Ammon's horn (tissue), 1 donor: Measurements from ENCODE around the gene BRCA2.
"Not testable (repeated sequence)": the region's sequence is repeated elsewhere in the genome, so short reads cannot be mapped to it uniquely, and the experiment has no call there.

Source experiments
- DNase-seq: peaks from one replicate; pipeline ENCODE4 v3.0.0-alpha.2; 2016; ENCODE audit warnings: low spot score

Gene BRCA2

GRCh38 chr13:32309312-32310133 is 5.8 kb upstream of the BRCA2 start:
- no peak for DNase-seq

DNA sequence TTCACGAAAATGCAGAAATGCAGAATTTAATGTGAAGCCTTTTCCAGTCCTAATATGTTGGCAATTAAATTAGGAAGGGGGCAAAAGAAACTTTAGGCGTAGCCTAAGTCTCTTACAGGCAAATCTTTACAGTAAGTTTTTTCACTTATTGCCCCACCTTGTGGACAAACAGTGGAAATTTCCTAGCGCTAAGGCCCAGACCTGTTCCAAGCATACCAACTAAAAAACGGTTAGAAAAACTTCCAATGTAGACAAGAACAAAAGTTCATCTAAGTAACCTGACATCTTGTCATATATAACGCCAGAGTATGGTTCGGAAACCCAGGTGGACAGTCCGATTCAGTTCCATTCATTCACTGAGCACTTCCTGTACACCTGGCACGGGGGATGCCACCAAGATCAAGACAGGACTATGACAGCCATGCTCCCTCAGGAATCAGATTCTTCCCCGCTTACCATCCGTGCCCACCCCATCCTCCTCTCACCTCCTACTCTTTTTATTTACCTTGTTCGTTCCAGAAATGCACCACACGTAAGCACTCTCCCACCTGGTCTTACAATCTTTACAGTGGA is 5.1 kb upstream of the BRCA2 start:
- peak; percentile 53 for DNase-seq

DNA sequence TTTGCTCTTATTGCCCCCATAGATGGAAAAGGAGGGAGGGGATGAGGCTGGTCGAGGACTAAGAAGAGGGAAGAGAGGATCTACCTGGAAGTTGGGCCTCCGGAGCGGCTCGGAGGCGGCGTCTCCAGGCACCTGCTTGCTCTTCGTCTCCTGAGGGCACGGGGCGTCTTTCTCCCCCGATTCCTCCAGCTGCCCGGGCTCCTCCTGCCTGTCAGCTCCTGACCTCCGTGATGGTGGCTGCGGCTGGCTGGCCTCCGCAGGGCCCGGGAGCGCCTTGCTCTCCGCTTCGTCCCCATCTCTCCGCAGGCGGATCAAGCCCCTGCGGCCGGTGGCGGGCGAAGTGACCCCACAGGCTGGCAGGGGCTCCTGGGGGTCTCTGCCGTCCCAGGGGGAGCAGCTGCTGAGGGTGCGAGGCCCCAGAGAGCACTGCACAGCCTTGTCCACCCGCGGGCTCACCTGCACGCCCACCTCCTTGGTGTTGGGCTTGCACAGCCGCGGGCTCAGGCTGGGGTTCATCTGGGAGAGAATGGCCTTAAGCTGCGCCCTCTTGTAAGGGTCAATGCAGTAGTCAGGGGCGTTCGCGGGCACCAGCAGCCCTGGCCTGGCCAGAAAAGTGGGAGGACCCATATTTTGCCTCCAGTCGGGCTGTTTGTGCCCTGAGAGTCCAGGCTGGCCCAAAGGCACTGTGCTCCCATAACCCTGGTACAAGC is 4.0 kb upstream of the BRCA2 start:
- no peak for DNase-seq

DNA sequence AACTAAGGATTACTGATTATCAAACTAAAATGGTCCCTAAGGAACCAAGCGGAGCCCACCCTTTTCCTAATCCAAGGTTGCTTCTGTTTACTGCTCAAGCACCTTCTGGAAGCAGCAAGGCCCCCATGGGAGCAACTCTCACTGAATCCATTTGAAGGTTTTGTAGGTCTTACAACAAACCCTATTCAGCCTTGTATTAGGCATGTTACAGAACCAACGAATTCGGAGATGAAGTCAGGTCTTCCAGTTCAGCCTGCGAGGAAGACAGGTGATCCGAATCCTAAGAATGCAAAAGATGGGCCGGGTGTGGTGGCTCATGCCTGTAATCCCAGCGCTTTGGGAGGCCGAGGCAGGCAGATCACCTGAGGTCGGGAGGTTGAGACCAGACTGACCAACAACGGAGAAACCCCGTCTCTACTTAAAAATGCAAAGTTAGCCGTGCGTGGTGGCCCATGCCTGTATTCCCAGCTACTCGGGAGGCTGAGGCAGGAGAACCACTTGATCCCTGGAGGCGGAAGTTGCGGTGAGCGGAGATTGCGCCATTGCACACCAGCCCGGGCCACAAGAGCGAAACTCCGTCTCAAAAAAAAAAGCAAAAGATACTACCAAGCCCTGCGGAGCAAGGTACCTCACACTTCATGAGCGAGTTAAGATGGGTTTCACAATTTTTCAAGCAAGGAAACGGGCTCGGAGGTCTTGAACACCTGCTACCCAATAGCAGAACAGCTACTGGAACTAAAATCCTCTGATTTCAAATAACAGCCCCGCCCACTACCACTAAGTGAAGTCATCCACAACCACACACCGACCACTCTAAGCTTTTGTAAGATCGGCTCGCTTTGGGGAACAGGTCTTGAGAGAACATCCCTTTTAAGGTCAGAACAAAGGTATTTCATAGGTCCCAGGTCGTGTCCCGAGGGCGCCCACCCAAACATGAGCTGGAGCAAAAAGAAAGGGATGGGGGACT is 754 bp upstream of the BRCA2 start:
- DNase-seq: peak; percentile 45

GRCh38 chr13:32316028-32316339 is 676 bp downstream of the BRCA2 start:
- DNase-seq: no peak

DNA sequence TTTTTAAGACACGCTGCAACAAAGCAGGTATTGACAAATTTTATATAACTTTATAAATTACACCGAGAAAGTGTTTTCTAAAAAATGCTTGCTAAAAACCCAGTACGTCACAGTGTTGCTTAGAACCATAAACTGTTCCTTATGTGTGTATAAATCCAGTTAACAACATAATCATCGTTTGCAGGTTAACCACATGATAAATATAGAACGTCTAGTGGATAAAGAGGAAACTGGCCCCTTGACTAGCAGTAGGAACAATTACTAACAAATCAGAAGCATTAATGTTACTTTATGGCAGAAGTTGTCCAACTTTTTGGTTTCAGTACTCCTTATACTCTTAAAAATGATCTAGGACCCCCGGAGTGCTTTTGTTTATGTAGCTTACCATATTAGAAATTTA is 1.2 kb downstream of the BRCA2 start:
- DNase-seq: no peak

- no peak for DNase-seq
These were observed 2.6 kb downstream of the BRCA2 start for GRCh38 chr13:32317716-32318465.

DNA sequence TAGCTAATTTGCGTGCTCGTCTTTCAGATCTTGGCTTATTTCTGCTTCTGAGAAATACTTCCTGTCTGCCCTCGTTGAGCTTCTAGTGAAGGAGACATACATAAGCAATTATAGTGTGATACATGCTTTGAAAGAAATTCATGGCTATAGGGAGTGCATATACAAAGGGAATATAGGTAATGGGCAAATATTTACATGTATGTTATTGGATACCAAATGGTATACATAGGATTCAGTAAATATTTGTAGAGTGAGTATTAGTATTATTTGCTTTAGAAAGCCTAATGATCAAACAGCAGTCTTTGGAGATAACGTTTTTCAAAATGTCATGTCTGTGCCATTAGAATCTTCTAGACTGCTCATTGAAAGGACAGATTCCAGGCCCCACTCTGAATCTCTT is 5.2 kb downstream of the BRCA2 start:
- no peak for DNase-seq

- no peak for DNase-seq
These were observed 8.6 kb downstream of the BRCA2 start for GRCh38 chr13:32323912-32324311.

GRCh38 chr13:32330441-32330840 is 15.1 kb downstream of the BRCA2 start:
- DNase-seq: no peak

- no peak for DNase-seq
These were observed 19.4 kb downstream of the BRCA2 start for GRCh38 chr13:32334671-32335070.

DNA sequence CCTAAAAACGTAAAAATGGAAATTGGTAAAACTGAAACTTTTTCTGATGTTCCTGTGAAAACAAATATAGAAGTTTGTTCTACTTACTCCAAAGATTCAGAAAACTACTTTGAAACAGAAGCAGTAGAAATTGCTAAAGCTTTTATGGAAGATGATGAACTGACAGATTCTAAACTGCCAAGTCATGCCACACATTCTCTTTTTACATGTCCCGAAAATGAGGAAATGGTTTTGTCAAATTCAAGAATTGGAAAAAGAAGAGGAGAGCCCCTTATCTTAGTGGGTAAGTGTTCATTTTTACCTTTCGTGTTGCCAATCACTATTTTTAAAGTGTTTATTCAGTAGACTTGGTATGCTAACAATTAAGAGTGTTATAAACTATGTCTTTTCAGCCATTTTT is 25.6 kb downstream of the BRCA2 start:
- no peak for DNase-seq

DNA sequence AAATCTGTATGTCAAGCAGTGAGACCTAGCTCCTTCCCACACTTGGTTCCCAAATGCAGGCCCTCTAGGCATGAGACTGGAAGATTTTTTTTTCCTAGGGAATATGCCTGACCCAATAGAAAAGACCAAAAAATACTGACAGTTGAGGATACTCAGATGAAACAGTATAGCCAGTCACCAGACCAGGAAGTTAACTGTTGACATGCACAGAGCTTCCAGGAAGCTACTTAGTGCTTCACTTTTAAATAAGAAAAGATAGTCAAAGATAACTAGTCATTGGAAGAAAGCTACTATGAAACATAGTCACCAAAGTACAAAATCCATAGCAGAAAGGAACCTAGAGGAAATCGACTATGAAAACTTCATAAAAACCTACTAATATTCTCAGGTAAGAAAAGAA is 32.3 kb downstream of the BRCA2 start:
- DNase-seq: no peak

- not testable (repeated sequence) for DNase-seq
These were observed 35.6 kb downstream of the BRCA2 start for GRCh38 chr13:32350839-32351441.

- DNase-seq: no peak
These were observed 38.7 kb downstream of the BRCA2 start for GRCh38 chr13:32354040-32354439.

- not testable (repeated sequence) for DNase-seq
These were observed 40.6 kb downstream of the BRCA2 start for GRCh38 chr13:32355935-32356334.

GRCh38 chr13:32362574-32362973 is 47.3 kb downstream of the BRCA2 start:
- no peak for DNase-seq

DNA sequence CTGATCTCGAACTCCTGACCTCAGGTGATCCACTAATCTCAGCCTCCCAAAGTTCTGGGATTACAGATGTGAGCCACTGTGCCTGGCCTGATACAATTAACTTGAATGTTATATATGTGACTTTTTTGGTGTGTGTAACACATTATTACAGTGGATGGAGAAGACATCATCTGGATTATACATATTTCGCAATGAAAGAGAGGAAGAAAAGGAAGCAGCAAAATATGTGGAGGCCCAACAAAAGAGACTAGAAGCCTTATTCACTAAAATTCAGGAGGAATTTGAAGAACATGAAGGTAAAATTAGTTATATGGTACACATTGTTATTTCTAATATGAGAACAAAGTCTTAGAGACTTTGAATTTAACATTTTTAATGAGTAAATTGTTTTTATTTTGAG is 55.5 kb downstream of the BRCA2 start:
- DNase-seq: no peak

DNA sequence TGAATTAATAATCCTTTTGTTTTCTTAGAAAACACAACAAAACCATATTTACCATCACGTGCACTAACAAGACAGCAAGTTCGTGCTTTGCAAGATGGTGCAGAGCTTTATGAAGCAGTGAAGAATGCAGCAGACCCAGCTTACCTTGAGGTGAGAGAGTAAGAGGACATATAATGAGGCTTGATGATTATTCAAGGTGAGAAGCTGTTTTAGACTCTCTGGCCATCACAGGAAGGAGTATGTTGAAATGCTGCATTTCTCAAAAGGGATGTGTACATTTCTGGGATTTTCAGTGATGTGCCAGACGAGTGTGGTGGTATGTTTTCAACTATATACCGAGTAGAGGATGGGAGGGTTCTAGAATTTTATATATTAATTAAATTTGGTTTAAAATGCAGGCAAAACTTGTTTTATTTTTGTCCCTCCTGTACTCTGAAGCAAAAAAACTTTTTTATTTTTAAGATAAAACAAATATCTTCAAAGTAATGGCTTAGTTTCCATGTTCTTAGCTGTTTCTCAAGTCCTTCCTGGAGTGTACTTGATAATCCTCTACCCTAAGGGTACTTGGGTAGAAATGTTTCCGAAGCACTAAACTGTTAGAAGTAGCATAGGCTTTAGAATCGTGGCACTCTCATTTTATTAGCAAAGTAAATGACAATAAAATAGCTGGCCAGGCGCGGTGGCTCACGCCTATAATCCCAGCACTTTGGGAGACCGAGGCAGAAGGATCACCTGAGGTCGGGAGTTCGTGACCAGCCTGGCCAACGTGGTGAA is 61.5 kb downstream of the BRCA2 start:
- no peak for DNase-seq

- DNase-seq: no peak
These were observed 62.7 kb downstream of the BRCA2 start for GRCh38 chr13:32378012-32378411.
